Right lobe of liver (tissue), 6 donors: ENCODE data around the gene PAF1. TPM values are rescaled to one million over a fixed set of nuclear protein-coding genes. Genes with fewer than 3 reads are reported as not detected.

ENCODE experiments used
- ATAC-seq, 4 donors: fragments of 200-7000 bp; cut with Tn5 transposase; one replicate each; pipeline ENCODE4 v1.9.1; 2020; ENCODE audit warnings: mild to moderate bottlenecking in 4 of 4, moderate library complexity in 4 of 4
- DNase-seq, 3 donors: peaks; one replicate each; pipeline ENCODE4 v3.0.0-alpha.2; 2020
- H3K27ac ChIP-seq, 3 donors: fragments of 200-600 bp; one replicate each; pipeline ENCODE4 v1.8.0; 2022
- H3K27me3 ChIP-seq, 2 donors: fragments of 200-600 bp; one replicate each; pipeline ENCODE4 v1.8.0; 2022
- H3K36me3 ChIP-seq, 4 donors: fragments of 200-600 bp; sonication (generic) in 1 of 4; one replicate each; pipeline versions ENCODE4 v1.5.1 to v1.8.0; 2017 to 2022; ENCODE audit warnings: control low read depth in 1 of 4
- H3K4me1 ChIP-seq, 4 donors: fragments of 200-600 bp; sonication (generic) in 1 of 4; one replicate each; pipeline versions ENCODE4 v1.5.1 to v1.8.0; 2017 to 2022; ENCODE audit warnings: control low read depth in 1 of 4
- H3K4me3 ChIP-seq, 3 donors: fragments of 200-600 bp; one replicate each; pipeline ENCODE4 v1.8.0; 2022
- H3K9me3 ChIP-seq, 4 donors: fragments of 200-600 bp; sonication (generic) in 1 of 4; one replicate each; pipeline versions ENCODE4 v1.5.1 to v1.8.0; 2017 to 2022; ENCODE audit warnings: control low read depth in 1 of 4
- CTCF ChIP-seq, 4 donors: fragments of 200-600 bp in 3 of 4; fragments of 450-650 bp in 1 of 4; IDR thresholded peaks; one replicate each; pipeline versions ENCODE4 v1.5.1 to v1.8.0; 2016 to 2022; ENCODE audit warnings: antibody characterized with exemption in 4 of 4, mild to moderate bottlenecking in 2 of 4
- POLR2A ChIP-seq: fragments of 450-650 bp; IDR thresholded peaks from one replicate; pipeline ENCODE4 v1.6.1; 2017; ENCODE audit warnings: antibody characterized with exemption, mild to moderate bottlenecking
- WGBS: methylation state at CpG from one replicate; pipeline ENCODE4 v1.1.6; 2018; ENCODE audit warnings: low coverage, low lambda C conversion rate; ENCODE audit not compliant: insufficient coverage; ENCODE audit errors: missing lambda C conversion rate; 5-methylcytosine and 5-hydroxymethylcytosine counted together
- intact Hi-C, 2 donors: fragments of 100-400 bp; cut with DNase I; formaldehyde crosslinking; loops; one replicate each; pipeline versions ENCODE4 v1.11.2 to v1.14.1; 2022
- total RNA-seq, 6 experiments: library from RNA; depleted of rRNA in 2 of 6; stranded (reverse); fragments of >200 nt in 2 of 6; fragmentation: NEBNext Ultra II Directional in 3 of 6; extraction: Animal tissue kit (Norgen Biotek cat#: 25700) in 3 of 6; gene quantifications; one replicate each; pipeline versions ENCODE4 v1.1.0 to v1.2.4, GENCODE V29; 2016 to 2023
- donor health status: DM: no; HTN: yes; CAD: no.
- donor health status: DM: no; HTN: no; CAD: no.
- donor health status: DM: no; HTN: no; CAD: no.
- donor health status: DM: no; HTN: yes; CAD: no.
- donor health status: DM: no; HTN: yes; CAD: no.

PAF1 gene
- total RNA-seq, 6 experiments from 2014 or later: 18.6 to 34.9 (median 24.8) TPM

- no peak for ATAC-seq
Measured at GRCh38 chr19:39370735-39371134, 20.2 kb downstream of the PAF1 start.

GRCh38 chr19:39369200-39369599, 21.7 kb downstream of the PAF1 start:
- H3K9me3 ChIP-seq: no peaks in the 10 kb centered on the region
- peaks cover 0 to 26% (median 10%) of the 10 kb centered on the region in 4 donors for H3K4me1 ChIP-seq
- peaks cover 0 to 34% (median 8%) of the 10 kb centered on the region in 4 donors for H3K36me3 ChIP-seq
- TF ChIP-seq CTCF (IDR thresholded peaks at IDR 0.05): no peak
- no peak for TF ChIP-seq POLR2A
- WGBS: 94% methylated on average over 2 of the region's 2 CpGs
- no peak overlapping the region for H3K4me3 ChIP-seq
- ATAC-seq (no peak), DNase-seq (no peak)
- no peak overlapping the region for H3K27ac ChIP-seq
- intact Hi-C loops: no loop called here
- H3K27me3 ChIP-seq: no peaks in the 10 kb centered on the region

More at GRCh38 chr19:39370735-39371134, 20.2 kb downstream of the PAF1 start:
- H3K36me3 ChIP-seq: peaks cover 0 to 34% (median 8%) of the 10 kb centered on the region in 4 donors
- no peak overlapping the region for H3K27ac ChIP-seq
- intact Hi-C loops: no loop called here
- H3K4me1 ChIP-seq: peaks cover 0 to 42% (median 15%) of the 10 kb centered on the region in 4 donors
- H3K4me3 ChIP-seq: no peak overlapping the region
- WGBS: 97% methylated on average over 5 of the region's 5 CpGs
- no peaks in the 10 kb centered on the region for H3K27me3 ChIP-seq
- no peaks in the 10 kb centered on the region for H3K9me3 ChIP-seq
- no peak for DNase-seq
- TF ChIP-seq POLR2A: no peak

- TF ChIP-seq POLR2A (no peak), CTCF (IDR thresholded peaks at IDR 0.05) (no peak)
- DNase-seq (no peak), ATAC-seq (no peak)
- H3K9me3 ChIP-seq: no peaks in the 10 kb centered on the region
- 100% methylated on average over 1 of the region's 1 CpG for WGBS
- H3K4me3 ChIP-seq: no peak overlapping the region
- H3K27me3 ChIP-seq: no peaks in the 10 kb centered on the region
- no peak overlapping the region for H3K27ac ChIP-seq
- H3K36me3 ChIP-seq: peaks cover 0 to 27% (median 8%) of the 10 kb centered on the region in 4 donors
- intact Hi-C loops: no loop called here
- peaks cover 0 to 14% (median 4%) of the 10 kb centered on the region in 4 donors for H3K4me1 ChIP-seq
Measured at GRCh38 chr19:39365531-39365930, 25.4 kb downstream of the PAF1 start.

GRCh38 chr19:39363901-39364457, 26.9 kb downstream of the PAF1 start:
- Histone ChIP-seq H3K4me3 (no peak overlapping the region), H3K9me3 (no peaks in the 10 kb centered on the region), H3K4me1 (peaks cover 0 to 14% (median 4%) of the 10 kb centered on the region in 4 donors), H3K36me3 (peaks cover 0 to 27% (median 10%) of the 10 kb centered on the region in 4 donors), H3K27ac (no peak overlapping the region), H3K27me3 (no peaks in the 10 kb centered on the region)
- WGBS: 63% methylated on average over 4 of the region's 5 CpGs
- no peak for DNase-seq
- peak in 1 of 4 donors; percentile 7 for ATAC-seq
- intact Hi-C loops: no loop called here
- TF ChIP-seq POLR2A (no peak), CTCF (IDR thresholded peaks at IDR 0.05) (no peak)
